C4-2B (cell line): ENCODE data around the gene PREB.
A peak's percentile ranks its signal among the peaks of the same experiment; 100 is the strongest.

ENCODE experiments used
- H3K27ac ChIP-seq: fragments of 450-650 bp; 2 replicates; pipeline ENCODE4 v1.5.1; 2017
- CTCF ChIP-seq: fragments of 450-650 bp; conservative IDR thresholded peaks from 2 replicates; pipeline ENCODE4 v1.5.1; 2017; ENCODE audit warnings: mild to moderate bottlenecking
- ZFX ChIP-seq: fragments of 450-650 bp; IDR thresholded peaks from 2 replicates; pipeline ENCODE4 v1.6.1; 2017

The PREB gene

GRCh38 chr2:27108221-27108620 lies 26.2 kb downstream of the PREB start:
- TF ChIP-seq CTCF = no peak
- no peak for TF ChIP-seq ZFX
- H3K27ac ChIP-seq = no peak overlapping the region

- no peak overlapping the region for H3K27ac ChIP-seq
- TF ChIP-seq CTCF (no peak), ZFX (no peak)
These were observed 28.5 kb downstream of the PREB start for GRCh38 chr2:27105981-27106380.

GRCh38 chr2:27102329-27102728 lies 32.1 kb downstream of the PREB start:
- TF ChIP-seq ZFX = no peak
- TF ChIP-seq CTCF = no peak
- H3K27ac ChIP-seq = no peak overlapping the region

- TF ChIP-seq ZFX (no peak), CTCF (no peak)
- H3K27ac ChIP-seq = no peak overlapping the region
These were observed 34.4 kb downstream of the PREB start for GRCh38 chr2:27100036-27100435.

- no peak for TF ChIP-seq ZFX
- no peak for TF ChIP-seq CTCF
- no peak overlapping the region for H3K27ac ChIP-seq
These were observed 35.0 kb downstream of the PREB start for GRCh38 chr2:27099334-27099955.

- no peak overlapping the region for H3K27ac ChIP-seq
- TF ChIP-seq ZFX (no peak), CTCF (no peak)
These were observed 37.1 kb downstream of the PREB start for GRCh38 chr2:27097341-27097740.

- no peak for TF ChIP-seq CTCF
- TF ChIP-seq ZFX = no peak
- 0 out of 2 replicates have a peak overlapping the region, but pooled peaks have one; percentile 5 for H3K27ac ChIP-seq
These were observed 37.6 kb downstream of the PREB start for GRCh38 chr2:27096748-27097297.
